Iris pigment epithelial cell (primary cell): ENCODE data around the gene TCEAL1.
"Not testable (repeated sequence)": the region's sequence is repeated elsewhere in the genome, so short reads cannot be mapped to it uniquely, and the experiment has no call there.

Experiments used
- DNase-seq: peaks from one replicate; pipeline ENCODE4 v3.0.0-alpha.2; 2011; ENCODE audit warnings: low read depth

TCEAL1 gene

GRCh38 chrX:103628386-103629317, at the start of gene TCEAL1:
TSS of gene TCEAL1 (plus strand) at chrX:103628975. CDS start at chrX:103629917, 942 bp downstream.
- DNase-seq, result peak; percentile 31

GRCh38 chrX:103584596-103584995, 44.2 kb upstream of the TCEAL1 start:
- peak; percentile 23 for DNase-seq

- peak; percentile 15 for DNase-seq
Observed at GRCh38 chrX:103585411-103586313, 43.1 kb upstream of the TCEAL1 start, which contains the start of gene TCEAL4. TSS of gene TCEAL4 (plus strand) at chrX:103585515. CDS start at chrX:103586676, 1,161 bp downstream.

GRCh38 chrX:103586314-103586646, 42.5 kb upstream of the TCEAL1 start:
- peak; percentile 5 for DNase-seq

GRCh38 chrX:103586659-103587058, 42.1 kb upstream of the TCEAL1 start:
- no peak for DNase-seq

- DNase-seq, result not testable (repeated sequence)
Observed at GRCh38 chrX:103592295-103592694, 36.5 kb upstream of the TCEAL1 start.

- not testable (repeated sequence) for DNase-seq
Observed at GRCh38 chrX:103595202-103595601, 33.6 kb upstream of the TCEAL1 start.

- DNase-seq, result no peak
Observed at GRCh38 chrX:103607364-103608305, 21.1 kb upstream of the TCEAL1 start, which contains the start of gene TCEAL3. TSS of gene TCEAL3 (plus strand) at chrX:103607963. CDS start at chrX:103609065, 1,102 bp downstream.

- DNase-seq, result no peak
Observed at GRCh38 chrX:103608306-103608963, 20.3 kb upstream of the TCEAL1 start.

- DNase-seq, result no peak
Observed at GRCh38 chrX:103610282-103610681, 18.5 kb upstream of the TCEAL1 start.

GRCh38 chrX:103613362-103613890, 15.3 kb upstream of the TCEAL1 start:
- peak; percentile 31 for DNase-seq

- no peak for DNase-seq
Observed at GRCh38 chrX:103614999-103615398, 13.8 kb upstream of the TCEAL1 start.

- DNase-seq, result no peak
Observed at GRCh38 chrX:103615781-103616371, 12.9 kb upstream of the TCEAL1 start.

GRCh38 chrX:103616676-103617186, 12.0 kb upstream of the TCEAL1 start:
- DNase-seq, result no peak

- DNase-seq, result no peak
Observed at GRCh38 chrX:103624111-103624510, 4.7 kb upstream of the TCEAL1 start.

GRCh38 chrX:103626855-103627254, 1.9 kb upstream of the TCEAL1 start:
- DNase-seq, result peak; percentile 47

- peak; percentile 62 for DNase-seq
Observed at GRCh38 chrX:103629318-103630170, 769 bp downstream of the TCEAL1 start.

GRCh38 chrX:103630171-103630511, 1.4 kb downstream of the TCEAL1 start:
- DNase-seq, result no peak

- DNase-seq, result no peak
Observed at GRCh38 chrX:103631145-103631544, 2.4 kb downstream of the TCEAL1 start.
